IPS-20b (cell line): ENCODE results near the gene FKBP4.
"Not testable (repeated sequence)": the region's sequence is repeated elsewhere in the genome, so short reads cannot be mapped to it uniquely, and the experiment has no call there.

ENCODE experiments used
- H3K27ac ChIP-seq: one replicate; pipeline ENCODE4 v1.5.1; 2013; ENCODE audit warnings: low read length
- H3K27me3 ChIP-seq: 2 replicates; pipeline ENCODE4 v1.6.1; 2013; ENCODE audit warnings: mild to moderate bottlenecking, low read length, inconsistent platforms; ENCODE audit not compliant: insufficient read depth
- H3K36me3 ChIP-seq: 2 replicates; pipeline ENCODE4 v1.6.1; 2013; ENCODE audit warnings: low read depth, mild to moderate bottlenecking, inconsistent platforms, low read length, moderate library complexity; ENCODE audit not compliant: insufficient read depth
- H3K4me1 ChIP-seq: 2 replicates; pipeline ENCODE4 v1.6.1; 2013; ENCODE audit warnings: mild to moderate bottlenecking, control low read depth, inconsistent platforms, low read length, moderate library complexity; ENCODE audit not compliant: insufficient read depth
- H3K4me3 ChIP-seq: 2 replicates; pipeline ENCODE4 v1.5.1; 2013; ENCODE audit warnings: mild to moderate bottlenecking, low read length, inconsistent platforms
- H3K9ac ChIP-seq: 2 replicates; pipeline ENCODE4 v1.6.1; 2013; ENCODE audit warnings: low read depth, mild to moderate bottlenecking, inconsistent platforms, low read length, moderate library complexity
- H3K9me3 ChIP-seq: 2 replicates; pipeline ENCODE4 v1.6.1; 2013; ENCODE audit warnings: mild to moderate bottlenecking, low read depth, low read length, inconsistent platforms; ENCODE audit not compliant: insufficient read depth

The FKBP4 gene

DNA sequence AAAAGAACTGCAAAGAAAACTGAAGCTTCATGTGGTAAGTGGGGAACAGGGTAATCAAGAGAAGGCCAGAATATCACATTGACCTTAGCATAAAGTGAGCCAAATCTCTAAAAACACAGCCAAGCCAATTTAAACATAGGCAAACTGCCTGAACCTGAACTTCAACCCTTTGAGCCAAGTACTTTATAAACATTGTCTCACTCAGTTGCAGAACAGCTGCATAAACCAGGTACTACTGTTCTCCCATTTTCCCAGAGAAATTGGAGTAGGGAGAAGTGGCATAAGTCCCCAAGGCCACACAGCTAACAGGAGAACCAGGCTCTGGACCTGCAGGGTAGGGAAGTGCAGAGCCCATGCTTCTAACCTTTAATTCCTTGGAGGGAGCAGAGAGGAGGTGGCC is 30.4 kb upstream of the FKBP4 start:
- Histone ChIP-seq H3K9ac (no peak overlapping the region), H3K9me3 (no peaks in the 10 kb centered on the region), H3K4me1 (0 out of 2 replicates have a peak, but pooled peaks cover 4% of the 10 kb centered on the region), H3K27ac (no peak overlapping the region), H3K36me3 (no peaks in the 10 kb centered on the region), H3K27me3 (no peaks in the 10 kb centered on the region; the same call in 1 of the 2 replicates), H3K4me3 (no peak overlapping the region)

DNA sequence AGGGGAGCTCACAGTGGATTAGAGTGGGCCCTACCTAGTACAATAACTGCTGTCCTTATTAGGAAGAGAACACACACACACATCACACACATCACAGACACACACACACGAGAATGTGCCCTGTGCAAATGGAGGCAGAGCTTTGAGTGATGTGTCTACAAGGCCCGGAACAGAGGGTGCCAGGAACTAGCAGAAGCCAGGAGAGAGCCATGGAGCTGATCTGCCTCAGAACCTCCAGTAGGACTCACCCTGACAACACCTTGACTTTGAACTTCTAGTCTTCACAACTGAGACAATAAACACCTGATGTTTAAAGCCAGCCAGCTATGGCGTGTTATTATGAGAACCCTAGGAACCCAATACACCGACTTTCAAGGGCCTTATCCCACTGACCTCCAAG is 29.7 kb upstream of the FKBP4 start:
- H3K4me3 ChIP-seq, result no peak overlapping the region
- 0 out of 2 replicates have a peak, but pooled peaks cover 4% of the 10 kb centered on the region for H3K4me1 ChIP-seq
- no peak overlapping the region for H3K27ac ChIP-seq
- H3K9me3 ChIP-seq, result no peaks in the 10 kb centered on the region
- no peaks in the 10 kb centered on the region; the same call in 1 of the 2 replicates for H3K27me3 ChIP-seq
- H3K9ac ChIP-seq, result no peak overlapping the region
- no peaks in the 10 kb centered on the region for H3K36me3 ChIP-seq

DNA sequence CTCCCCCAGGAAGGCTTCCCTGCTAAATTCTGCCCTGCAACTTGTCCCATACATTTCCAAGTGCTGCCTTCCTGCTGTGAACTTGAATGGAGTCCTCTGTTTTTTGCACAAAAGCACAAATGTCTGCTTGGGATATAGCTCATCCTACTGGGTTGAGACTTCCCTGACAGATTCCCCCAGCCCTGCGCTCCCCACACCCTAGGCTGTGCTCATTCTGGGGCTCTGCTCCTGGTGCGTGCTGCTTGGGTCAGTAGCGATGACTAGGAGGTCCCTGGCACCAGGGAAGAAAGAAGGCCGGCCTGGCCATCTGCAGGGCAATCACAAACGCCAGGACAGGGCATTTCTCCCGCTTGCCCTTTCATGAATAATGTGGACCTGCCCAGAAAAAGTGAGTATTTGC is 29.2 kb upstream of the FKBP4 start:
- Histone ChIP-seq H3K4me3 (no peak overlapping the region), H3K9me3 (no peaks in the 10 kb centered on the region), H3K27me3 (no peaks in the 10 kb centered on the region), H3K9ac (no peak overlapping the region), H3K4me1 (0 out of 2 replicates have a peak, but pooled peaks cover 4% of the 10 kb centered on the region), H3K27ac (no peak overlapping the region), H3K36me3 (no peaks in the 10 kb centered on the region)

DNA sequence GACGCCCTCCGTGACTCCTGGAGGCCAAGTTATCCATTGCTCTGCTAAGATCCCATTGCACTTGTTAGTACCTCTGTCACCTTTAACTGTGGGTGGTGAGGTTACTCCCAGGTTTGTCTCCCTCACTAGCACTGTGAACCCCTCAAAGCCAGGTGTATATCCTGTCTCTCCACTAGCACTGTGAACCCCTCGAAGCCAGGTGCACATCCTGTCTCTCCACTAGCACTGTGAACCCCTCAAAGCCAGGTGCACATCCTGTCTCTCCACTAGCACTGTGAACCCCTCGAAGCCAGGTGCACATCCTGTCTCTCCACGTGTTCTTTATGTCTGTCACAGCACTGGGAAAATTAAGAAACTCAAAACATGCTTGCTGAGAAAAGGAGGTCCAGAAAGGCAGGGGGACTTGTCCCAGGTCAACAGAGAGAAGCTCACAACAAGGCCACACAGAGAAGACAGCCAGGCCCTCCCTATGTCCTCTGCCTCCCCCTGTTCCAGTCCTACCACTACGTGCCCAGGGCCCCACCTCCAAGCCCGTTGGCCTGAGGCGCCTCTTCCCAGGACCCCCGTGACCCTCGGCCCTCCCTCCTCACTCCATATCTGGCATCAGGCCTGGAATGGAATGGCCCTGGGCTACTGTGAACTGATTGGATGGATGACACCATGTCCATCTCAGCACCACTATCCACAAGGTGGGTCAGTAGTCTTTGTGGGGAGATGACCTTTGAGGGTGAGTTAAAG is 26.4 kb upstream of the FKBP4 start:
- H3K9me3 ChIP-seq, result no peaks in the 10 kb centered on the region
- H3K27ac ChIP-seq, result no peak overlapping the region
- no peaks in the 10 kb centered on the region for H3K27me3 ChIP-seq
- no peaks in the 10 kb centered on the region for H3K36me3 ChIP-seq
- 0 out of 2 replicates have a peak, but pooled peaks cover 4% of the 10 kb centered on the region for H3K4me1 ChIP-seq
- H3K9ac ChIP-seq, result no peak overlapping the region
- no peak overlapping the region for H3K4me3 ChIP-seq

DNA sequence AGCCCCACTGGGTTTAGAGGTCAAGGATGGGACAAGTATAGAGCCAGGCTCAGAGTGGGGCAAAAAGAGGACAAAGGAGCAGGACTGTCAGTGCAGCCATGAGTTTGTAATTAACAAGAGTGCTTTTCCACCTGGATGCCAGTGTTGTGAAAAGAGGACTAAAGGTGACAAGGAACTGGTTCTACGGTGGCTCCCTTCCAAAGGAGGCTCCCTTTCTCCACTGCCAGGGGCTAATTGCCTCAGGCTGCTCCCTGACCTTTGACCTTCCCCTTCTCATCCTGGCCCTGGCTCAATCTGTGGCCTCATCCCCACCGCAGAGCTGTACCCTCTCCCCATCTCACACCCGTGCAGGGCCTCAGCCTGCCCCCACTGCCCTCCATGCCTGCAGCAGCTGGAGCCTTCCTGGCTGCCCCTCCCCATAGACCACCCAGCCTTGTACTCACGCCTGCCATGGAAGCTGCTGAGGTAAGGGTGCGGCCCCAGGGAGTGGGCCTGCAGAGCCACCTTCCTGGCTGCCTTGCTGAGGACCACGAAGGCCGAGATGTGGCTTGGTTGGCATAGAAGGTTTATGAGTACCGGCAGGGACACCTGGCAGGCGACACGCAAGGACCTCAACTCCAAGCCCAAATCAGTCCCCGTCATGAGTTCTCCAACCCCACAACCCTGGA is 24.8 kb upstream of the FKBP4 start:
- H3K36me3 ChIP-seq, result no peaks in the 10 kb centered on the region
- no peaks in the 10 kb centered on the region for H3K9me3 ChIP-seq
- H3K9ac ChIP-seq, result no peak overlapping the region
- no peak overlapping the region for H3K27ac ChIP-seq
- 0 out of 2 replicates have a peak, but pooled peaks cover 4% of the 10 kb centered on the region for H3K4me1 ChIP-seq
- no peaks in the 10 kb centered on the region for H3K27me3 ChIP-seq
- no peak overlapping the region for H3K4me3 ChIP-seq

DNA sequence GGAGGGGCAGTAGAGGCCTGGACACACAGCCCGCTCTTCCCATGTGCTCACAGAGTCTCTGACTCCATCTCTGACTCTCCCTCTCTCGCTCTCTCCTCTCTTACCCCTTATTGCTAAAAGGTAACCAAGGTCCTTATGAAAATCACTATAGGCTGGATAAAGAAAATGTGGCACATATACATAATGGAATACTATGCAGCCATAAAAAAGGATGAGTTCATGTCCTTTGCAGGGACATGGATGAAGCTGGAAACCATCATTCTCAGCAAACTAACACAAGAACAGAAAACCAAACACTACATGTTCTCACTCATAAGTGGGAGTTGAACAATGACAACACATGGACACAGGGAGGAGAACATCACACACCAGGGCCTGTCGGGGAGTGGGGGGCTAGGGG is 24.2 kb upstream of the FKBP4 start:
- H3K9ac ChIP-seq, H3K36me3 ChIP-seq, H3K9me3 ChIP-seq, H3K4me3 ChIP-seq, H3K27me3 ChIP-seq, H3K4me1 ChIP-seq, H3K27ac ChIP-seq: not testable (repeated sequence)

DNA sequence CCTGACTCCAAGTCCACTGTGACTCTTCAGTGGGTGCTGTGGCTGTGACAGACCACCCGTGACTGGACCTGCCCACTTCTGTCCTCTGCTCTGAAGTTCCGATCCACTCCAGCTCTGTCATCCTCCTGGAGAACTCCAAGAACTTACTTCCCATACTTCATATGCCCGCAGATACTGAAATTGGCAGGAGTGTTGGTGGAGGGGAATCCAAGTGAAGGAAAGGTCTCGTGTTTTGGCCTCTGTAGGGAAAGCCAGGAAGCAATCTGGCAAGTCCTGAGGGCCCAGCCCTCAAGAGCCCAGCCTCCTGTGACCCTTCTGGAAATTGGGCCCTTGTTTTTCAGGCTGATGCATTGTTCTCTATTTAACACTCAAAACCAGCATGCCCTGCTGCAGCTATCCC is 22.4 kb upstream of the FKBP4 start:
- Histone ChIP-seq H3K9ac (no peak overlapping the region), H3K36me3 (no peaks in the 10 kb centered on the region), H3K27me3 (no peaks in the 10 kb centered on the region; the same call in 1 of the 2 replicates), H3K4me1 (no peaks in the 10 kb centered on the region), H3K9me3 (no peaks in the 10 kb centered on the region), H3K4me3 (no peak overlapping the region), H3K27ac (no peak overlapping the region)

DNA sequence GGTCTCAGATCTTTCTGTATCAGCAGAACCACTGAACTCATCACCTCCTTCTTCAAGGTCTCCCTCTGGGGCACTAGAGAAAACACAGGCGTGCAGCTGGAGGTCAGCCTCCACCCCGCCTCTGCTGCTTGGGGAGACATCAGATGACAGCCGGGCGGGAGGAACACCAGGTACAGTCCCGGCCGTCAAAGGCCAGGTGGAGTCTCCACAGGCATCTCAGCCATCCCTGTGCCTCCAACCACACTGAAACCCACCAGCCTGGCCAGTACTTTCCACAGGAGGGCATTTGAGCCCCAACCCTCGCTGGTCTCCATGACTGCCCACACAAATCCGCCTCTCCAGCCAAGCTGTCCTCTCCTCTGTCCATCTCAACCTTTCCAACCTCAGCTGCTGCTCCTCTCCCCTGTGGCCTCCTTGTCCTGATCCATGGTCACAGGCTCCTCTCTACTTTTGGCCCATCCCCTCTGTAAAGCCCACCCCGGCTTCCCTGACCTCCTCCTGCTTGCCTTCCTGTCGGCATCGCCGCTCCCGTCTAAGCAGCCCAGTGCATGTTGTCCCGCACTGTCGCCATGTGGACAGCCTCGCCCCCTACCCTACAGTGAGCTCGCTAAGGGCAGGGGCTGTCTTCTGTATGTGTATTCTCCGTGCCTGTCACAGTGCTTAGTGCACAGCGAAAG is 21.4 kb upstream of the FKBP4 start:
- H3K27me3 ChIP-seq, result no peaks in the 10 kb centered on the region; the same call in 1 of the 2 replicates

DNA sequence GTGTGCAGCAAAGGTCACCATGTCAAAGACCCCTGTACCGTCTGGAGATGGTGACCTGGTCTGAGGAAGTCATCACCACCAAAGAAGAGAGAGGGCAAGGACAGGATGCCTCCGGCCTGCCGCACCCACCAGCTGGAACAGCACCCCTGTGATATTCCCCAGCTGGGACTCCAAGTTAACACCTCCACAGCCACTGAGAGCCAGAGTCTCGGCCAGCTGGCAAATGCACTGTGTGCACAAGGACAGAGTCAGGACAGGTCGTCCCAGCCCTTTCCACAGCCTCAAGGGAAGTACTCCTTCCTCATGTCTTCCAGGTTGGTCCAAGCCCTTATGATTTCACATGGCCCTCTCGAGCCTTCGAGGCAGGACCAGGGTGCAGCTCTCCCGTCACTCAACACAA is 19.3 kb upstream of the FKBP4 start:
- no peak overlapping the region for H3K27ac ChIP-seq
- no peaks in the 10 kb centered on the region; the same call in 1 of the 2 replicates for H3K27me3 ChIP-seq
- H3K4me1 ChIP-seq, result peaks cover 11% of the 10 kb centered on the region; the same call in 1 of the 2 replicates
- no peak overlapping the region for H3K9ac ChIP-seq
- H3K4me3 ChIP-seq, result no peak overlapping the region
- H3K36me3 ChIP-seq, result no peaks in the 10 kb centered on the region
- H3K9me3 ChIP-seq, result no peaks in the 10 kb centered on the region

More for the DNA sequence above, 21.4 kb upstream of the FKBP4 start:
- Histone ChIP-seq H3K4me3 (no peak overlapping the region), H3K4me1 (no peaks in the 10 kb centered on the region), H3K9me3 (no peaks in the 10 kb centered on the region), H3K9ac (no peak overlapping the region), H3K27ac (no peak overlapping the region), H3K36me3 (no peaks in the 10 kb centered on the region)

DNA sequence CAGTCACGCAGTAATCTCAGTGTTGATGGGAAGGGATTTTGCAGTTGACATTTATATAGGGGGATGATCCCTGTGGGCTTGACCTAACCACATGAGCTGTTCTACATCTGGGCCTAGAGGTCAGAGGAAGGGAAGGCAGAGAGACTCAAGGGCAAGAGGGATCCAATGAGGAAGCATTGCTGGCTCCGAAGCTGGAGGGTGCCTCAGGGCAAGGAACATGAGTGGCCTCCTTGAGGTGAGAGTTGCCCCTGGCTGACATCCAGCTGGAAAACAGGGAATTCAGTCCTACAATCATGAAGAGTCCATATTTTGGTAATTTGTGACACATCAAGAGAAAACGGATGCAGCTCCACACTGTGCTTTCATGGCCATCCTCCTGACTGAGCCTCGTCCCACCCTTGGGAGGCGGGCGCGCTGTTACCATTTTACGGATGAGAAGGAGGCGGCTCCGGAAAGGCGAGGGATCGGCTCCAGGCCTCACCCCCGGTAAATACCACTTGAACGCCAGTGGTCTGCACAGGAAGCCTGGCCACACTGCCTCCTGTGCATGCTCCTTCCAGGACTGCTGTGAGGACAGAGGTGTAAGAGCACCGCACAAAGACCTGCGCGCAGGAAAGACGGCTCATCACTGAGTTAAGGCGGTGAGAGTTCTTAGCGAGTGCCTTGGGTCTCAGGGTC is 18.5 kb upstream of the FKBP4 start:
- Histone ChIP-seq H3K36me3 (no peaks in the 10 kb centered on the region), H3K9ac (no peak overlapping the region), H3K27me3 (no peaks in the 10 kb centered on the region; the same call in 1 of the 2 replicates), H3K4me1 (peaks cover 11% of the 10 kb centered on the region; the same call in 1 of the 2 replicates), H3K4me3 (no peak overlapping the region), H3K27ac (no peak overlapping the region), H3K9me3 (no peaks in the 10 kb centered on the region)

DNA sequence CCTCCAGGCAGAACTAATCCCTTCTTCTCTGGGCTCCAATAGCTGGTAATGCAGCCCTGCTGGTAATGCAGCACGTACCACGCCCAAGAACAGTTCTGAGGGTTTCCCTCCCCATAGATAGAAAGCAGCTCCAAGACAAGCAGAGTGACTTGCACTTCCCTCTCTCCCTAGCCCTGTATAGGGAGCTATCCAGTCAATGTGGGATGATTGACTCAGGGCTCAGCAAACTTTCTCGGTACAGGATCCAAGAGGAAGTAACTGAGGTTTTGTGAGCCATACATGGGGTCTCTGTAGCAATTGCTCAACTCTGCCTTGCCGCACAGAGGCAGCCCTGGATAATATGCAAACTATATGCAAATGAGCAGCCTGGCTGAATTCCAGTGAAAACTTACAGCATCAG is 15.5 kb upstream of the FKBP4 start:
- H3K4me1 ChIP-seq, result peaks cover 11% of the 10 kb centered on the region; the same call in 1 of the 2 replicates
- no peaks in the 10 kb centered on the region for H3K9me3 ChIP-seq
- H3K27ac ChIP-seq, result no peak overlapping the region
- H3K4me3 ChIP-seq, result no peak overlapping the region
- H3K9ac ChIP-seq, result no peak overlapping the region
- H3K27me3 ChIP-seq, result peaks cover 12% of the 10 kb centered on the region
- H3K36me3 ChIP-seq, result no peaks in the 10 kb centered on the region
